SH-SY5Y (cell line): ENCODE measurements around the gene AMDHD1.

Experiments
- GATA2 ChIP-seq: IDR thresholded peaks from 2 replicates; pipeline ENCODE4 v1.6.1; 2011; ENCODE audit warnings: mild to moderate bottlenecking, low read depth, low read length
- GATA3 ChIP-seq: IDR thresholded peaks from 2 replicates; pipeline ENCODE4 v1.6.1; 2011; ENCODE audit warnings: low read depth, mild to moderate bottlenecking, low read length, moderate library complexity

DNA sequence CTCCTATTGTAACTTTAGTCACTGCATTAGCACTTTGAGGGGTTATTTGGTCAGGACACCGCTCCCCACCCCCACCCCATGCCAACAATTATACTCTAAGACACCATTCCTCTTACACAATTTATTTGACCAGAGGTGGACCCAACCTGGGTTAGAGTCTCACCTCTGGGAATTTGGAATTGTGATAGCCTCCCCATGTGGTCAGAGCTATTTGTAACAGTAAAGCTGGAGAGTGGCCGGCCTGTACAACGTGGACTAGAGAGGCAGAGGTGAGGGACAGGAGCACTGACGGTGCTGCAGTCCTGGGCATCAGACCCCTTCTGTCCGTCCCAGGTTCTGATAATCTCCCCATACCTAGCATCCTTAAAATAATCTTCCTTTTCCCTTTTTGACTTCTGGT is 56.4 kb downstream of the AMDHD1 start:
- TF ChIP-seq GATA2 (no peak), GATA3 (no peak)
